Right lobe of liver (tissue), 4 donors: ENCODE data around the gene ZC3H6.

Experiments used
- POLR2A ChIP-seq: fragments of 450-650 bp; IDR thresholded peaks from one replicate; pipeline ENCODE4 v1.6.1; 2017; ENCODE audit warnings: antibody characterized with exemption, mild to moderate bottlenecking
- TF ChIP-seq, protein P1 (sequence below), 4 donors: fragments of 200-600 bp in 3 of 4; fragments of 450-650 bp in 1 of 4; IDR thresholded peaks; one replicate each; pipeline versions ENCODE4 v1.5.1 to v1.8.0; 2016 to 2022; ENCODE audit warnings: antibody characterized with exemption in 4 of 4, mild to moderate bottlenecking in 2 of 4
- donor health status: DM: no; HTN: no; CAD: no.
- donor health status: DM: no; HTN: no; CAD: no.
- donor health status: DM: no; HTN: yes; CAD: no.

DNA sequence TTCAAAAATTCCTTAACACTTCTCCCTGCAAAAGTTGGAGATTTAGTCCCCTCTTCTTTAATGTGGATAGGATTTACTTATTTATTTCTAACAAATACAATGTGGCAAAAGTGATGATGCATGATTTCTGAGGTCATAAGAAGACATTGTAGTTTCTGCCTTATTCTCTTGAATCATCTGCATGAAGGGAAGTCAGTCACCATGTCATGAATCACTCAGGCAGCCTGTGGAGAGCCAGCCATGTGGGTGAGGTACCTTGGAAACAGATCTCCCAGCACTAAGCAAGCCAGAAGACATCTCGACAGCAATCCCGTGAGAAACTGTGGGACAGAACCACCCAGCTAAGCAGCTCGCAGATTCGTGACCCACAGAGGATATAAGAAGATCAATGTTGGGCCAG is 17.8 kb upstream of the ZC3H6 start:
- TF ChIP-seq POLR2A = no peak
- TF ChIP-seq, protein P1, sequence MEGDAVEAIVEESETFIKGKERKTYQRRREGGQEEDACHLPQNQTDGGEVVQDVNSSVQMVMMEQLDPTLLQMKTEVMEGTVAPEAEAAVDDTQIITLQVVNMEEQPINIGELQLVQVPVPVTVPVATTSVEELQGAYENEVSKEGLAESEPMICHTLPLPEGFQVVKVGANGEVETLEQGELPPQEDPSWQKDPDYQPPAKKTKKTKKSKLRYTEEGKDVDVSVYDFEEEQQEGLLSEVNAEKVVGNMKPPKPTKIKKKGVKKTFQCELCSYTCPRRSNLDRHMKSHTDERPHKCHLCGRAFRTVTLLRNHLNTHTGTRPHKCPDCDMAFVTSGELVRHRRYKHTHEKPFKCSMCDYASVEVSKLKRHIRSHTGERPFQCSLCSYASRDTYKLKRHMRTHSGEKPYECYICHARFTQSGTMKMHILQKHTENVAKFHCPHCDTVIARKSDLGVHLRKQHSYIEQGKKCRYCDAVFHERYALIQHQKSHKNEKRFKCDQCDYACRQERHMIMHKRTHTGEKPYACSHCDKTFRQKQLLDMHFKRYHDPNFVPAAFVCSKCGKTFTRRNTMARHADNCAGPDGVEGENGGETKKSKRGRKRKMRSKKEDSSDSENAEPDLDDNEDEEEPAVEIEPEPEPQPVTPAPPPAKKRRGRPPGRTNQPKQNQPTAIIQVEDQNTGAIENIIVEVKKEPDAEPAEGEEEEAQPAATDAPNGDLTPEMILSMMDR (IDR thresholded peaks at IDR 0.05) = no peak
